Calu3 (cell line): ENCODE data around the gene SLC24A2. TPM values are rescaled to one million over a fixed set of nuclear protein-coding genes. Genes with fewer than 3 reads are reported as not detected.

Experiments
- BruUV-seq: library from RNA; stranded (reverse); fragments of 400-500 nt; replicated peaks from 2 replicates; lab custom pipeline; 2021; lab: Mats Ljungman, UMichigan
- CTCF ChIA-PET: fragments of 300-600 bp; sonication (Branson Sonifier 250); formaldehyde crosslinking; loops from one replicate; lab custom pipeline; 2022; ENCODE audit warnings: antibody characterized with exemption; lab: Charles Lee
- DNase-seq: peaks from one replicate; pipeline ENCODE4 v3.0.0; 2022
- H3K27ac Mint-ChIP-seq: one replicate; pipeline ENCODE4 v1.8.0; 2022; ENCODE audit warnings: mixed read lengths; ENCODE audit not compliant: unreplicated experiment
- H3K27me3 Mint-ChIP-seq: one replicate; pipeline ENCODE4 v1.8.0; 2022; ENCODE audit warnings: mixed read lengths; ENCODE audit not compliant: unreplicated experiment
- H3K36me3 Mint-ChIP-seq: one replicate; pipeline ENCODE4 v1.8.0; 2022; ENCODE audit warnings: mild to moderate bottlenecking, moderate library complexity, mixed read lengths; ENCODE audit not compliant: insufficient read depth, unreplicated experiment
- H3K4me1 Mint-ChIP-seq: one replicate; pipeline ENCODE4 v1.8.0; 2022; ENCODE audit warnings: mild to moderate bottlenecking, low read depth, mixed read lengths; ENCODE audit not compliant: unreplicated experiment
- H3K4me3 Mint-ChIP-seq: one replicate; pipeline ENCODE4 v1.8.0; 2022; ENCODE audit warnings: mild to moderate bottlenecking, low read depth, moderate library complexity, mixed read lengths; ENCODE audit not compliant: unreplicated experiment
- H3K9me3 Mint-ChIP-seq: one replicate; pipeline ENCODE4 v1.8.0; 2022; ENCODE audit warnings: low read depth, mixed read lengths; ENCODE audit not compliant: unreplicated experiment
- CTCF ChIP-seq: fragments of 200-600 bp; IDR thresholded peaks from one replicate; pipeline ENCODE4 v1.8.0; 2022; ENCODE audit warnings: antibody characterized with exemption; ENCODE audit not compliant: unreplicated experiment
- intact Hi-C: fragments of 100-400 bp; cut with micrococcal nuclease; formaldehyde crosslinking; loops from one replicate; pipeline ENCODE4 v1.10.0; 2022; ENCODE audit not compliant: unreplicated experiment
- total RNA-seq: library from RNA; stranded (reverse); gene quantifications from 2 replicates; pipeline ENCODE4 v1.2.3, GENCODE V29; 2022

The SLC24A2 gene
- total RNA-seq, 1 experiment from 2014 or later = not detected

GRCh38 chr9:19771446-19771845 lies 17.4 kb downstream of the SLC24A2 start:
- Mint-ChIP-seq H3K4me1 (no peaks in the 10 kb centered on the region), H3K27ac (no peak overlapping the region), H3K9me3 (no peaks in the 10 kb centered on the region), H3K4me3 (no peak overlapping the region), H3K27me3 (peaks cover 29% of the 10 kb centered on the region), H3K36me3 (no peaks in the 10 kb centered on the region)
- TF ChIP-seq CTCF = no peak
- no peak for DNase-seq
- CTCF ChIA-PET = no interaction called here
- no TSS peak for BruUV-seq
- intact Hi-C loops = no loop called here

- intact Hi-C loops = no loop called here
- no TSS peak for BruUV-seq
- Mint-ChIP-seq H3K36me3 (no peaks in the 10 kb centered on the region), H3K27me3 (peaks cover 29% of the 10 kb centered on the region), H3K9me3 (no peaks in the 10 kb centered on the region), H3K27ac (no peak overlapping the region), H3K4me1 (no peaks in the 10 kb centered on the region), H3K4me3 (no peak overlapping the region)
- TF ChIP-seq CTCF = no peak
- DNase-seq = no peak
- CTCF ChIA-PET = no interaction called here
Observed at GRCh38 chr9:19770973-19771372, 17.9 kb downstream of the SLC24A2 start.

- CTCF ChIA-PET = no interaction called here
- H3K27ac Mint-ChIP-seq = no peak overlapping the region
- DNase-seq = peak; percentile 1
- H3K36me3 Mint-ChIP-seq = no peaks in the 10 kb centered on the region
- no peak overlapping the region for H3K4me3 Mint-ChIP-seq
- no TSS peak for BruUV-seq
- intact Hi-C loops = no loop called here
- H3K27me3 Mint-ChIP-seq = peaks cover 28% of the 10 kb centered on the region
- no peak for TF ChIP-seq CTCF
- H3K9me3 Mint-ChIP-seq = peaks cover 4% of the 10 kb centered on the region
- H3K4me1 Mint-ChIP-seq = no peaks in the 10 kb centered on the region
Observed at GRCh38 chr9:19769213-19769612, 19.6 kb downstream of the SLC24A2 start.

GRCh38 chr9:19768798-19769197 lies 20.0 kb downstream of the SLC24A2 start:
- no peak for DNase-seq
- intact Hi-C loops = no loop called here
- H3K9me3 Mint-ChIP-seq = peaks cover 6% of the 10 kb centered on the region
- no peaks in the 10 kb centered on the region for H3K4me1 Mint-ChIP-seq
- no peak overlapping the region for H3K4me3 Mint-ChIP-seq
- H3K36me3 Mint-ChIP-seq = no peaks in the 10 kb centered on the region
- no TSS peak for BruUV-seq
- CTCF ChIA-PET = no interaction called here
- peaks cover 24% of the 10 kb centered on the region for H3K27me3 Mint-ChIP-seq
- TF ChIP-seq CTCF = no peak
- H3K27ac Mint-ChIP-seq = no peak overlapping the region

GRCh38 chr9:19759066-19759465 lies 29.8 kb downstream of the SLC24A2 start:
- Mint-ChIP-seq H3K4me3 (no peak overlapping the region), H3K36me3 (no peaks in the 10 kb centered on the region), H3K27ac (no peak overlapping the region), H3K4me1 (no peaks in the 10 kb centered on the region), H3K27me3 (peaks cover 6% of the 10 kb centered on the region), H3K9me3 (peaks cover under 1% of the 10 kb centered on the region)
- intact Hi-C loops = no loop called here
- DNase-seq = no peak
- BruUV-seq = no TSS peak
- no peak for TF ChIP-seq CTCF
- CTCF ChIA-PET = no interaction called here
